ENCODE data around the gene RACK1.

DNA sequence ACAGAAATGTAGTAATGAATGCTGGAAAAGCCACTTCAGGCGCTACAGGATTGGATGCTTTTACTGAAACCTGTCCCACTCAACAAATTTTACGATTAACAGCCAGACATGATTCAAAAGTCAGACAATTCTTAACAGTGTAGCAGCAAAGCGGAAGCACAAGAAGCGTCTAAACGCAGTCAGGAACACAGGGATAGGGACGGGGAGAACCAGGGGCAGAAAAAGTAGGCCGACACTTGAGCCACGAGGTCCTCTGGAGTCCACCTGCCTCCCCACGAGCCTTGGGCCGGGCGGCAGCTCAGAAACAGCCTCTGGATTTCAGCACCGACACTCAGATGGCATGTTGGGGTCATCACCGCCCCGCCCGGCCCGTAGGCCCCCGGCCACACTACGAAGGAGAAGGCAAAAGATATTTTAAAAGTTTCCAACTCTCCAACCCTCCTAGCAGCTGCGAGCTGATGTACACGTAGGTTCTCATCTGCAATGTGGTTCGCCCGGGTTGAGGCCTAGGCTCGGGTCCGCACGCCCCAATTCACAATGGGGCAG is 615 bp downstream of the RACK1 start:
- TF ChIP-seq, protein P1, sequence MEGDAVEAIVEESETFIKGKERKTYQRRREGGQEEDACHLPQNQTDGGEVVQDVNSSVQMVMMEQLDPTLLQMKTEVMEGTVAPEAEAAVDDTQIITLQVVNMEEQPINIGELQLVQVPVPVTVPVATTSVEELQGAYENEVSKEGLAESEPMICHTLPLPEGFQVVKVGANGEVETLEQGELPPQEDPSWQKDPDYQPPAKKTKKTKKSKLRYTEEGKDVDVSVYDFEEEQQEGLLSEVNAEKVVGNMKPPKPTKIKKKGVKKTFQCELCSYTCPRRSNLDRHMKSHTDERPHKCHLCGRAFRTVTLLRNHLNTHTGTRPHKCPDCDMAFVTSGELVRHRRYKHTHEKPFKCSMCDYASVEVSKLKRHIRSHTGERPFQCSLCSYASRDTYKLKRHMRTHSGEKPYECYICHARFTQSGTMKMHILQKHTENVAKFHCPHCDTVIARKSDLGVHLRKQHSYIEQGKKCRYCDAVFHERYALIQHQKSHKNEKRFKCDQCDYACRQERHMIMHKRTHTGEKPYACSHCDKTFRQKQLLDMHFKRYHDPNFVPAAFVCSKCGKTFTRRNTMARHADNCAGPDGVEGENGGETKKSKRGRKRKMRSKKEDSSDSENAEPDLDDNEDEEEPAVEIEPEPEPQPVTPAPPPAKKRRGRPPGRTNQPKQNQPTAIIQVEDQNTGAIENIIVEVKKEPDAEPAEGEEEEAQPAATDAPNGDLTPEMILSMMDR (IDR thresholded peaks at IDR 0.05; ENCODE audit: low read depth, low read length, poor library complexity, severe bottlenecking), result no peak
- TF ChIP-seq EZH2phosphoT487 (IDR thresholded peaks at IDR 0.05; ENCODE audit: borderline replicate concordance, low read length), result no peak

All from DOHH2 (cell line).